Epithelial cell of esophagus (primary cell): ENCODE data around the gene PTGDS.

Source experiments
- DNase-seq: peaks from one replicate; pipeline ENCODE4 v3.0.0; 2010; ENCODE audit warnings: low read depth
- H3K4me3 ChIP-seq: 2 replicates; pipeline ENCODE4 v1.5.1; 2011; ENCODE audit warnings: mild to moderate bottlenecking, low read length, control low read depth
- TF ChIP-seq, protein P1 (sequence below): IDR thresholded peaks from 2 replicates; pipeline ENCODE4 v1.5.1; 2011; ENCODE audit warnings: low read depth, mild to moderate bottlenecking, low read length, control low read depth, inconsistent platforms; ENCODE audit not compliant: insufficient read depth; ENCODE audit errors: missing control alignments

The PTGDS gene

GRCh38 chr9:136994180-136994887 lies 17.0 kb downstream of the PTGDS start:
- no peak overlapping the region for H3K4me3 ChIP-seq
- TF ChIP-seq, protein P1, sequence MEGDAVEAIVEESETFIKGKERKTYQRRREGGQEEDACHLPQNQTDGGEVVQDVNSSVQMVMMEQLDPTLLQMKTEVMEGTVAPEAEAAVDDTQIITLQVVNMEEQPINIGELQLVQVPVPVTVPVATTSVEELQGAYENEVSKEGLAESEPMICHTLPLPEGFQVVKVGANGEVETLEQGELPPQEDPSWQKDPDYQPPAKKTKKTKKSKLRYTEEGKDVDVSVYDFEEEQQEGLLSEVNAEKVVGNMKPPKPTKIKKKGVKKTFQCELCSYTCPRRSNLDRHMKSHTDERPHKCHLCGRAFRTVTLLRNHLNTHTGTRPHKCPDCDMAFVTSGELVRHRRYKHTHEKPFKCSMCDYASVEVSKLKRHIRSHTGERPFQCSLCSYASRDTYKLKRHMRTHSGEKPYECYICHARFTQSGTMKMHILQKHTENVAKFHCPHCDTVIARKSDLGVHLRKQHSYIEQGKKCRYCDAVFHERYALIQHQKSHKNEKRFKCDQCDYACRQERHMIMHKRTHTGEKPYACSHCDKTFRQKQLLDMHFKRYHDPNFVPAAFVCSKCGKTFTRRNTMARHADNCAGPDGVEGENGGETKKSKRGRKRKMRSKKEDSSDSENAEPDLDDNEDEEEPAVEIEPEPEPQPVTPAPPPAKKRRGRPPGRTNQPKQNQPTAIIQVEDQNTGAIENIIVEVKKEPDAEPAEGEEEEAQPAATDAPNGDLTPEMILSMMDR = no peak
- DNase-seq = peak; percentile 20

DNA sequence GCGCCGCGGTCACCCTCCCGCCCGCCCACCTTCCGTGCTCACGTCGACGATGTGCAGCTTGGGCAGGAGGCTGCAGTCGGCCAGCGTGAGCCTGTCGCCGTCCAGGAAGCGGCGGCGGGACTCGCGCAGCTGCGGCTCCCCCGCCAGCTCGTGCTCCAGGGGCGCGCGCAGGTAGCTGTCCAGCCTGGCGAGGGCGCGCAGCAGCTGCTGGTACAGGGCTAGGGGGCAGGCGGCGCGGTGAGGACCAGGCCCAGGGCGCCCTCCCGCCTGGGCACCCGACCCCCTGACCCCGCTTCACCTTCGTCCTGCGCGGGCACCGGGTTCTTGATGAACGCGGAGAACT lies 17.6 kb downstream of the PTGDS start:
- no peak for DNase-seq
- H3K4me3 ChIP-seq = peak overlapping the region; percentile 43
- TF ChIP-seq, protein P1 = no peak

DNA sequence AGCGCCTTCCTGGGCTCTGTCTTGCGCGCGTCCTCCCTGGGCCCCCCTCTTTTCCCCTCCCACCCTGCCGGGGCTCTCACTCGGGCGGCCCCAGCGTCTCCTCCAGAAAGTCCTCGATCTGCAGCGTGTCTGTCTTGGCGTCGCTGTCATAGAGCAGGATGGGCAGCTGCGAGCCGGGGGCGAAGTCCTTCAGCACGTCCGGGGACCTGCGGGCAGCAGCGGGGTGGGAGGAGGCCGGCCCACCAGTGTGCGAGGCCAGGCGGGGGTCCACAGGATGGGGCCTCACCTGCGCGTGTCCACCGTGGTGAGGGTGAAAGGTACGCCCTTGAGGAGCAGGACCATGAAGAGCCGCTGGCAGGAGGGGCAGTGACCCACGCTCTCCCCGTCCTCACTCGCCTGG lies 18.1 kb downstream of the PTGDS start:
- H3K4me3 ChIP-seq = peak overlapping the region; percentile 43
- TF ChIP-seq, protein P1 = no peak
- DNase-seq = no peak

- H3K4me3 ChIP-seq = peak overlapping the region; percentile 43
- TF ChIP-seq, protein P1 = no peak
- peak; percentile 9 for DNase-seq
Measured at GRCh38 chr9:136995772-136996311, 18.5 kb downstream of the PTGDS start.

DNA sequence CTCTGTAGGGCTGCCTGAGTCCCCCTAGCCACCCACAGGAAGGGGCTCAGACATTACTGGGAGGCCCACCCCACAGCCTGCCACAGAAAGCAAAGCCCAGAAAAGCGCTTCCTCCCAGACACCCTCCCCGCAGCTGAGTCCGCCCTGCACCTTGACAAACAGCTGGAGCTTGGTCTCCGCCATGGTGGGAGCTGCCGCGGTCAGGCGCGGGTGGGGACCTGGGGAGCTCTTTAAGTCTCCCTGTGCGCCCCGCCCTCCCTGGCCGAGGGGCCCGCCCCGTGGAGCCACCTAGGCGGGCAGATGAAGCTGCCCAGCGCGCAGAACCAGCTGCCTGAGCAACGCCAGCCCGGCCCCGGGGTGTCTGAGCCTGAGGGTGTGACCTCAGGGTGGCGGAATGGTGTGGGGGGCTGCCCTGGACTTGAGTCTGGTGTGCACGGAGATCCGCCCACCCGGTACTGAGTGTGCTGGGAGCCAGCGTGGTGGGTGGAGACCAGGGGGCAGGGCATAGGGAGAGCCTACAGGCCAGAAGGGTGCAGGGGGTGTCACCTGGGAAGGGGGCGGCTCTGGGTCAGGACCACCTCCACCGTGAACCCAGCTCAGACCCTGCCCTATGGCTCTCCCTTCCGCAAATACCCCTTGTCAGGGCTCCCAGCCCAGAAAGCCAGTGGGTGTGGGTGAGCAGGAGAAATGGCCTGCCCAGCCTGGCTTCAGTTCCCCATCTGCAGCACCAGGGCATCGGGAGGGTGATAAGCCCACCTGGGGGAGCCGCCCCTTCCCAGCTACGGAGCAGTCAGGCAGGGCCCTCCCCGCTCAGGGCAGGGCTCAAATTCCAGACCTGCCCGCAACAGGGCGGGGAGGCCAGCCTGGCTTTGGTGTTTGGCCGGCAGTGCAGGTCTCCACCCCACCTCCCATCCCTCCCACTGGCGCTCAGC lies 19.3 kb downstream of the PTGDS start, which contains the start of gene CLIC3:
Gene CLIC3 (minus strand): TSS at position 208 of the 932 bp plus-strand sequence. CDS start 25 bp downstream, at position 183.
- peak; percentile 34 for DNase-seq
- TF ChIP-seq, protein P1 = no peak
- peak within 1 kb of the TSS; percentile 43 for H3K4me3 ChIP-seq

DNA sequence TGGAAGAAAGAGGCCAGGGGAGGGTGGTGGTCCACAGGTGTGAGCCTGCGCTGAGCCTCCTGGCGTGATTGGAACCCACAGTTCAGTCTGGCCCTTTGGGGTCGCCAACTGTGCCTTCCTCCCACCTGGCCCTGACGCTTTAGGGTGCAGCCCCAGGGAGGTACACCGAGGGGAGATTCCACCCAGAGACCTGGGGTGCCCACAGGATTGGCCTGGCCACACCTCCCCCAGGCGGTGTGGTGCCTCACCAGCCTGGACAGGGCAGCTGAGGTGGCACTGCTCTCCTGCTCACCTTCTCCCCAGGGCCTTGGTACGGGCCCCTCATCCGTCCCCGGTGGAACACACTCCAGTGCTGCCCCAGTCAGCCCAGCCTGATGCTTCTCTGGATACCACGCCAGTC lies 20.1 kb downstream of the PTGDS start:
- TF ChIP-seq, protein P1 = no peak
- H3K4me3 ChIP-seq = no peak overlapping the region

More for the DNA sequence above, 20.1 kb downstream of the PTGDS start:
- no peak for DNase-seq
